Breast epithelium (tissue), 3 donors: ENCODE data around the gene WDR37.

Experiments
- CTCF ChIP-seq, 3 donors: fragments of 450-650 bp; IDR thresholded peaks; one replicate each; pipeline ENCODE4 v1.5.1; 2016 to 2017; ENCODE audit warnings: antibody characterized with exemption in 3 of 3, mild to moderate bottlenecking in 3 of 3, moderate library complexity in 3 of 3
- POLR2A ChIP-seq: fragments of 450-650 bp; IDR thresholded peaks from one replicate; pipeline ENCODE4 v1.6.1; 2016; ENCODE audit warnings: antibody characterized with exemption, mild to moderate bottlenecking, moderate library complexity
- POLR2AphosphoS5 ChIP-seq, 3 donors: sonication (generic); formaldehyde crosslinking; IDR thresholded peaks; one replicate each; pipeline ENCODE4 v1.6.1; 2017; ENCODE audit warnings: antibody characterized with exemption in 3 of 3

GRCh38 chr10:1174022-1174421 is 117.8 kb downstream of the WDR37 start:
- TF ChIP-seq CTCF (IDR thresholded peaks at IDR 0.05) (no peak), POLR2A (no peak), POLR2AphosphoS5 (IDR thresholded peaks at IDR 0.05) (no peak)
